Activated CD4-positive, alpha-beta T cell treated with anti-CD3 and anti-CD28 coated beads for 36 hours (primary cell): Measurements from ENCODE around the gene ITGB5. TPM values are rescaled to one million over a fixed set of nuclear protein-coding genes. Genes with fewer than 3 reads are reported as not detected.
A peak's percentile ranks its signal among the peaks of the same experiment; 100 is the strongest.

Source experiments
- ATAC-seq: fragments of 200-7000 bp; cut with Tn5 transposase; one replicate; pipeline ENCODE4 v1.10.0; 2021; ENCODE audit warnings: mild to moderate bottlenecking, moderate library complexity
- CTCF ChIA-PET: fragments of 350-600 bp; sonication (Branson Sonifier 250); formaldehyde crosslinking; loops from one replicate; lab custom pipeline; 2021; ENCODE audit warnings: antibody characterized with exemption; lab: Charles Lee
- POLR2A ChIA-PET: fragments of 350-600 bp; sonication (Branson Sonifier 250); formaldehyde crosslinking; loops from one replicate; lab custom pipeline; 2021; ENCODE audit warnings: antibody characterized with exemption, inconsistent platforms; lab: Charles Lee
- DNase-seq: peaks from one replicate; pipeline ENCODE4 v3.0.0-alpha.2; 2020
- H3K27ac Mint-ChIP-seq: one replicate; pipeline ENCODE4 v1.8.0; 2021; ENCODE audit warnings: mixed read lengths
- H3K27me3 Mint-ChIP-seq: one replicate; pipeline ENCODE4 v1.8.0; 2021; ENCODE audit warnings: mixed read lengths
- H3K36me3 Mint-ChIP-seq: one replicate; pipeline ENCODE4 v1.8.0; 2021; ENCODE audit warnings: low read depth, mixed read lengths
- H3K4me1 Mint-ChIP-seq: one replicate; pipeline ENCODE4 v1.8.0; 2021; ENCODE audit warnings: mixed read lengths
- H3K4me3 Mint-ChIP-seq: one replicate; pipeline ENCODE4 v1.8.0; 2021; ENCODE audit warnings: mild to moderate bottlenecking, moderate library complexity, mixed read lengths
- H3K9me3 Mint-ChIP-seq: one replicate; pipeline ENCODE4 v1.8.0; 2021; ENCODE audit warnings: low read depth, mixed read lengths
- intact Hi-C, 2 experiments: fragments of 100-400 bp; cut with DNase I in 1 of 2; cut with micrococcal nuclease in 1 of 2; formaldehyde crosslinking; loops; one replicate each; pipeline versions ENCODE4 v1.14.2 to v1.15.1; 2022 to 2024; cut with DNase I, micrococcal nuclease
- total RNA-seq, 2 experiments: library from RNA; stranded (reverse); gene quantifications; one replicate each; pipeline ENCODE4 v1.2.3, GENCODE V29; 2021

Gene ITGB5
- total RNA-seq, 2 experiments from 2014 or later, result 0.57 to 0.72 TPM

- Mint-ChIP-seq H3K36me3 (no peaks in the 10 kb centered on the region), H3K4me1 (peaks cover 6% of the 10 kb centered on the region), H3K27ac (no peak overlapping the region), H3K27me3 (no peaks in the 10 kb centered on the region), H3K4me3 (no peak overlapping the region), H3K9me3 (no peaks in the 10 kb centered on the region)
- DNase-seq (no peak), ATAC-seq (no peak)
- CTCF ChIA-PET, result interaction anchor here (0.6 to 1.1 kb wide), 3 partner anchors 114 to 292 kb away, joined by 3 to 6 read pairs (median 3); no protein-coding TSS in a partner anchor
- POLR2A ChIA-PET, result no interaction called here
- intact Hi-C loops, result no loop called here
Observed at GRCh38 chr3:124781476-124782376, 105.4 kb downstream of the ITGB5 start.

GRCh38 chr3:124780761-124781475 is 106.2 kb downstream of the ITGB5 start:
- ATAC-seq (peak; percentile 42), DNase-seq (no peak)
- Mint-ChIP-seq H3K27me3 (no peaks in the 10 kb centered on the region), H3K27ac (no peak overlapping the region), H3K9me3 (no peaks in the 10 kb centered on the region), H3K4me1 (peaks cover 6% of the 10 kb centered on the region), H3K36me3 (no peaks in the 10 kb centered on the region), H3K4me3 (no peak overlapping the region)
- intact Hi-C loops, result no loop called here
- POLR2A ChIA-PET, result no interaction called here
- CTCF ChIA-PET, result interaction anchor here (0.7 to 2.0 kb wide), 4 partner anchors 20 to 120 kb away, joined by 3 to 10 read pairs (median 4); no protein-coding TSS in a partner anchor

- no peaks in the 10 kb centered on the region for H3K36me3 Mint-ChIP-seq
- DNase-seq (no peak), ATAC-seq (no peak)
- no peak overlapping the region for H3K4me3 Mint-ChIP-seq
- CTCF ChIA-PET, result interaction anchor here (1.1 to 2.0 kb wide), 2 partner anchors 19 to 121 kb away, joined by 3 to 10 read pairs; no protein-coding TSS in a partner anchor
- no peaks in the 10 kb centered on the region for H3K9me3 Mint-ChIP-seq
- H3K27ac Mint-ChIP-seq, result no peak overlapping the region
- POLR2A ChIA-PET, result no interaction called here
- intact Hi-C loops, result no loop called here
- no peaks in the 10 kb centered on the region for H3K27me3 Mint-ChIP-seq
- peaks cover 6% of the 10 kb centered on the region for H3K4me1 Mint-ChIP-seq
Observed at GRCh38 chr3:124780356-124780755, 106.8 kb downstream of the ITGB5 start.

- Mint-ChIP-seq H3K27ac (no peak overlapping the region), H3K4me3 (no peak overlapping the region), H3K36me3 (no peaks in the 10 kb centered on the region), H3K9me3 (no peaks in the 10 kb centered on the region), H3K27me3 (no peaks in the 10 kb centered on the region), H3K4me1 (peaks cover 6% of the 10 kb centered on the region)
- ChIA-PET CTCF (interaction anchor here (1.1 to 3.0 kb wide), 3 partner anchors 8 to 121 kb away, joined by 3 to 10 read pairs (median 9); no protein-coding TSS in a partner anchor), POLR2A (no interaction called here)
- DNase-seq (no peak), ATAC-seq (no peak)
- intact Hi-C loops, result no loop called here
Observed at GRCh38 chr3:124779751-124780191, 107.4 kb downstream of the ITGB5 start.

- POLR2A ChIA-PET, result no interaction called here
- Mint-ChIP-seq H3K27ac (no peak overlapping the region), H3K9me3 (no peaks in the 10 kb centered on the region), H3K36me3 (no peaks in the 10 kb centered on the region), H3K4me1 (peaks cover 6% of the 10 kb centered on the region), H3K4me3 (no peak overlapping the region), H3K27me3 (no peaks in the 10 kb centered on the region)
- intact Hi-C loops, result no loop called here
- no peak for DNase-seq
- ATAC-seq, result no peak
- CTCF ChIA-PET, result interaction anchor here (1.6 to 3.0 kb wide), 3 partner anchors 9 to 122 kb away, joined by 6 to 10 read pairs (median 9); no protein-coding TSS in a partner anchor
Observed at GRCh38 chr3:124779116-124779515, 108.0 kb downstream of the ITGB5 start.

- POLR2A ChIA-PET, result no interaction called here
- H3K9me3 Mint-ChIP-seq, result no peaks in the 10 kb centered on the region
- CTCF ChIA-PET, result interaction anchor here (0.7 to 3.0 kb wide), 5 partner anchors 10 to 123 kb away, joined by 3 to 9 read pairs (median 6); no protein-coding TSS in a partner anchor
- H3K4me1 Mint-ChIP-seq, result peaks cover 6% of the 10 kb centered on the region
- DNase-seq (no peak), ATAC-seq (no peak)
- no peaks in the 10 kb centered on the region for H3K27me3 Mint-ChIP-seq
- H3K36me3 Mint-ChIP-seq, result no peaks in the 10 kb centered on the region
- intact Hi-C loops, result no loop called here
- no peak overlapping the region for H3K27ac Mint-ChIP-seq
- H3K4me3 Mint-ChIP-seq, result no peak overlapping the region
Observed at GRCh38 chr3:124777762-124778470, 109.2 kb downstream of the ITGB5 start.

- H3K9me3 Mint-ChIP-seq, result no peaks in the 10 kb centered on the region
- intact Hi-C loops, result no loop called here
- POLR2A ChIA-PET, result no interaction called here
- H3K27ac Mint-ChIP-seq, result no peak overlapping the region
- H3K4me3 Mint-ChIP-seq, result no peak overlapping the region
- no peaks in the 10 kb centered on the region for H3K36me3 Mint-ChIP-seq
- CTCF ChIA-PET, result interaction anchor here (1.4 to 3.0 kb wide), 2 partner anchors 11 to 18 kb away, joined by 3 to 9 read pairs; no protein-coding TSS in a partner anchor
- DNase-seq (no peak), ATAC-seq (no peak)
- peaks cover 6% of the 10 kb centered on the region for H3K4me1 Mint-ChIP-seq
- peaks cover 5% of the 10 kb centered on the region for H3K27me3 Mint-ChIP-seq
Observed at GRCh38 chr3:124776856-124777255, 110.3 kb downstream of the ITGB5 start.

- Mint-ChIP-seq H3K36me3 (no peaks in the 10 kb centered on the region), H3K27ac (no peak overlapping the region), H3K9me3 (no peaks in the 10 kb centered on the region), H3K27me3 (peaks cover 8% of the 10 kb centered on the region), H3K4me1 (peaks cover 5% of the 10 kb centered on the region), H3K4me3 (no peak overlapping the region)
- DNase-seq (no peak), ATAC-seq (no peak)
- intact Hi-C loops, result no loop called here
- ChIA-PET POLR2A (no interaction called here), CTCF (no interaction called here)
Observed at GRCh38 chr3:124775877-124776276, 111.3 kb downstream of the ITGB5 start.

- ChIA-PET CTCF (interaction anchor here (0.7 kb wide), 1 partner anchor 906 kb away, joined by 3 read pairs; no protein-coding TSS in a partner anchor), POLR2A (no interaction called here)
- intact Hi-C loops, result no loop called here
- Mint-ChIP-seq H3K4me3 (no peak overlapping the region), H3K36me3 (no peaks in the 10 kb centered on the region), H3K4me1 (no peaks in the 10 kb centered on the region), H3K27ac (no peak overlapping the region), H3K27me3 (peaks cover 8% of the 10 kb centered on the region), H3K9me3 (no peaks in the 10 kb centered on the region)
- DNase-seq (no peak), ATAC-seq (no peak)
Observed at GRCh38 chr3:124774841-124775402, 112.2 kb downstream of the ITGB5 start.

- Mint-ChIP-seq H3K4me3 (no peak overlapping the region), H3K27ac (no peak overlapping the region), H3K4me1 (no peaks in the 10 kb centered on the region), H3K27me3 (peaks cover 8% of the 10 kb centered on the region), H3K9me3 (no peaks in the 10 kb centered on the region), H3K36me3 (no peaks in the 10 kb centered on the region)
- intact Hi-C loops, result no loop called here
- ChIA-PET POLR2A (no interaction called here), CTCF (interaction anchor here (0.7 kb wide), 1 partner anchor 906 kb away, joined by 3 read pairs; no protein-coding TSS in a partner anchor)
- ATAC-seq (no peak), DNase-seq (no peak)
Observed at GRCh38 chr3:124774327-124774718, 112.8 kb downstream of the ITGB5 start.
